Measurements from ENCODE around the gene RNF181. TPM values are rescaled to one million over a fixed set of nuclear protein-coding genes. Genes with fewer than 3 reads are reported as not detected.

Gene RNF181
- total RNA-seq, 6 experiments from 2014 or later: 54.5 to 123 (median 66.6) TPM

DNA sequence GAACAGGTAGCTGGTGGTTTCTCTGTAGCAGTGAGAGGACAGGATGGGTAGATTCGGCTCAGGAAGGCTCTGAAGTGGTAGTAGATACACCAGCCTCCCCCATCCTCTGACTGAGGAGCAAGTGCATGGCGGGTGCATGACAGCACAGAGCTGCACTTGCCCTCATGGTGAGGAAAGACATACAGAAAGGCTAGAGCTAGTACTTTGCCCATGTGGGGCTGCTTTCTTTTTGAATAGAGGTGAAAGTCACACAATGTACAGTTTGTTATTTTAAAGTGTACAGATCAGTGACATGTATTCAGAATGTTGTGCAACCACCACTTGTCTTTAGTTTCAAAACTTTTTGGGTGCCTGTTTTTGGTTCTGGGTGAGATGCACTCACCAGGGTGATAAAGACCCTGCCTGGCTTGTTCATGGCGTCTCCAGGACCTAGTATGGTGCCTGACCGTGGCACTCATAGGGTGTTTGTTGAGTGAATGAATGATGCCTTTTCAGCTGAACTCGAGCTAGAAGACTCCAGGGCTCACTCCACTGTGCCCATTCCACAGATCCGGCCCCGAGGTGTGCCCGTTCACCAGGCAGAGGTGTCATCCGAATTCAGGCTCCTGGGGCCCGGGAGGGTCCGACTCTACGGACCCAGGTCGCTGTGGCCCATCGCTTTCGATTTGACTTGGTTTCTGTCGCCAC lies 11.7 kb upstream of the RNF181 start:
- H3K27ac ChIP-seq: peak overlapping the region; percentile 87 to 93 (median 87)
- WGBS (ENCODE audit: insufficient coverage, low coverage, low lambda C conversion rate, missing lambda C conversion rate): 3% methylated on average over 10 of the region's 16 CpGs
- peak; percentile 1 to 17 (median 10) for ATAC-seq
- H3K4me1 ChIP-seq: peaks cover 2 to 34% (median 12%) of the 10 kb centered on the region in 4 donors
- no peaks in the 10 kb centered on the region for H3K27me3 ChIP-seq
- H3K9me3 ChIP-seq: no peaks in the 10 kb centered on the region
- no peaks in the 10 kb centered on the region for H3K36me3 ChIP-seq
- no peak for DNase-seq
- intact Hi-C loops (cut with DNase I): no loop called here
- TF ChIP-seq, protein P1, sequence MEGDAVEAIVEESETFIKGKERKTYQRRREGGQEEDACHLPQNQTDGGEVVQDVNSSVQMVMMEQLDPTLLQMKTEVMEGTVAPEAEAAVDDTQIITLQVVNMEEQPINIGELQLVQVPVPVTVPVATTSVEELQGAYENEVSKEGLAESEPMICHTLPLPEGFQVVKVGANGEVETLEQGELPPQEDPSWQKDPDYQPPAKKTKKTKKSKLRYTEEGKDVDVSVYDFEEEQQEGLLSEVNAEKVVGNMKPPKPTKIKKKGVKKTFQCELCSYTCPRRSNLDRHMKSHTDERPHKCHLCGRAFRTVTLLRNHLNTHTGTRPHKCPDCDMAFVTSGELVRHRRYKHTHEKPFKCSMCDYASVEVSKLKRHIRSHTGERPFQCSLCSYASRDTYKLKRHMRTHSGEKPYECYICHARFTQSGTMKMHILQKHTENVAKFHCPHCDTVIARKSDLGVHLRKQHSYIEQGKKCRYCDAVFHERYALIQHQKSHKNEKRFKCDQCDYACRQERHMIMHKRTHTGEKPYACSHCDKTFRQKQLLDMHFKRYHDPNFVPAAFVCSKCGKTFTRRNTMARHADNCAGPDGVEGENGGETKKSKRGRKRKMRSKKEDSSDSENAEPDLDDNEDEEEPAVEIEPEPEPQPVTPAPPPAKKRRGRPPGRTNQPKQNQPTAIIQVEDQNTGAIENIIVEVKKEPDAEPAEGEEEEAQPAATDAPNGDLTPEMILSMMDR (IDR thresholded peaks at IDR 0.05): no peak
- no peak for TF ChIP-seq POLR2A (IDR thresholded peaks at IDR 0.05)
- peak overlapping the region; percentile 62 to 70 (median 64) for H3K4me3 ChIP-seq

DNA sequence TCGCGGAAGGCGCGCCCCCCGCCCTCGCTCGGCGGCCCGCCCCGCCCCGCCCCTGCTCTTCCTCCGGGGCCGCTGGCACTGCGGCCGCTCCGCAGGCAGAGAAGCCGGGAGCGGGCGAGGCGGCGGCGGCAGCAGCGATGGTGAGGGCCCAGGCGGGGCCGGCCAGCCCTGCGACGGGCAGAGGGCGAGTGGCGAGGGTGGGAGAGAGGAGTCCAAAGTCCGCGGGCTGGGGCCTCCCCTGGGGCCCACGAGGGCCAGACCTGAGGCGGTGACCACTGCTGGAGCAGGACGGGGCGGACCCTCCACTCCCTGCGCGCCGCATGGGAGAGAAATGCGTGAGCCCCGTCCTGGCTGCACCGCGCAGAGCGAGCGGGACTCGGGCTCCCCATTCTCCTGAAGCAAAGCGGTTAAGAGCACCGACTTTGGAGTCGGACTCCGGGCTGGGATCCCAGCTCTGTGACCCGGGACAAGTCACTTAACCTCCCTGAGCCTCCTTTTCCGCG lies 11.1 kb upstream of the RNF181 start, which contains the start of gene VAMP5:
TSS of gene VAMP5 (plus strand) at position 78 of the 503 bp plus-strand sequence. CDS start at position 138, 60 bp downstream.
- H3K27me3 ChIP-seq: no peaks in the 10 kb centered on the region
- intact Hi-C loops (cut with DNase I): no loop called here
- no peaks in the 10 kb centered on the region for H3K9me3 ChIP-seq
- peak; percentile 49 to 78 (median 68) for ATAC-seq
- TF ChIP-seq POLR2A (IDR thresholded peaks at IDR 0.05): peak; percentile 39
- TF ChIP-seq, protein P1 (IDR thresholded peaks at IDR 0.05): no peak
- DNase-seq: peak; percentile 67 to 74 (median 68)
- peaks cover 2 to 40% (median 16%) of the 10 kb centered on the region in 4 donors for H3K4me1 ChIP-seq
- H3K27ac ChIP-seq: peak within 1 kb of the TSS; percentile 87 to 93 (median 87)
- H3K4me3 ChIP-seq: peak within 1 kb of the TSS; percentile 62 to 70 (median 64)
- no peaks in the 10 kb centered on the region for H3K36me3 ChIP-seq
- 5% methylated on average over 8 of the region's 52 CpGs for WGBS (ENCODE audit: insufficient coverage, low coverage, low lambda C conversion rate, missing lambda C conversion rate)

DNA sequence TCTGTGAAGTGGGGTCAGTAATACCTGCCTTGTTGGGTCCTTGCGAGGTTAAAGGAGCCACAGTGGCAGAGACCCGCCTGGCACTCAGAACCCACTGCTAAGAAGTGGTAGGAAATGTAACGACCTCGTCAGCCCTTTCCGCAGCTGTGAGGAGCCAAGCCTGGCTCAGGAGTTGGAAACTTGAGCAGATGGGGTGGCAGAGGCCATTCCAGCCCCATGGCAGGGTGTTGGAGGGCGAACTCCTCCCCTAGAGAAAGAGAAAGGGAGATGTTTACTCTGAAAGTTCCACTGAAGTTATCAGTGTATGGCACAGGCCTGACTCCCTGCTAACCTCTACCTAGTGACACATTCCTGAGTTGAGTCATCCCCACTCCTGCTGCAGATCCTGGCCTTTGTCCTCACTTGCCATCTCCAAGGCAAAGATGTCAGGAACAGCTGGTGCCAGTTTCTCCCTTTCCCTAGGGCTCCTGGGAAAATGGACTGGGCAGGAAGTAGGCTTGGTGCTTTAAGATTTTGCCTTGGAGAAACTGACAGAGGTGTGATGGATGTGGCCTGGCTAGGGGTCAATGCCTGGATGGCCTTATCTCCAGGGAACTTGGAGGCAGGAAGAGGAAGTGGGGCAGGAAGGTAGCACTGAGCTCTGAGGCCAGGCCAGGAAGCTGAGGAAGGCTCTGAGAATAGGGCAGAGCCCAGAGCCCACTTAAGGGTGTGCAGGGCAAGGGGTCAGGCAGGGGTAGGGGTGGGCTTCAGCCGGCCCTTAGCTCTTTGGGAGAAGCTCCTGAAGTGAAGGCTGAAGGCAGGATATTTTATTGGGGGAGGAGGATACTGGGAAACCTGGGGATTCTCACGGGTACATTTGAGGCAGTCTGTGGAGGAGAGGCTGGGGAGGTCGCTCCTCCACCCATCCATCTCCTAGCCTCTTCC lies 10.4 kb upstream of the RNF181 start:
- DNase-seq (peak in 2 of 3 donors; percentile 53 to 73), ATAC-seq (peak; percentile 78 to 85 (median 81))
- TF ChIP-seq, protein P1 (IDR thresholded peaks at IDR 0.05): no peak
- TF ChIP-seq POLR2A (IDR thresholded peaks at IDR 0.05): peak; percentile 15
- intact Hi-C loops (cut with DNase I): no loop called here
- H3K9me3 ChIP-seq: no peaks in the 10 kb centered on the region
- H3K4me1 ChIP-seq: peaks cover 2 to 41% (median 19%) of the 10 kb centered on the region in 4 donors
- no peaks in the 10 kb centered on the region for H3K27me3 ChIP-seq
- peak overlapping the region; percentile 62 to 70 (median 64) for H3K4me3 ChIP-seq
- H3K36me3 ChIP-seq: no peaks in the 10 kb centered on the region
- 15% methylated on average over 8 of the region's 9 CpGs for WGBS (ENCODE audit: insufficient coverage, low coverage, low lambda C conversion rate, missing lambda C conversion rate)
- H3K27ac ChIP-seq: peak overlapping the region; percentile 87 to 93 (median 87)

DNA sequence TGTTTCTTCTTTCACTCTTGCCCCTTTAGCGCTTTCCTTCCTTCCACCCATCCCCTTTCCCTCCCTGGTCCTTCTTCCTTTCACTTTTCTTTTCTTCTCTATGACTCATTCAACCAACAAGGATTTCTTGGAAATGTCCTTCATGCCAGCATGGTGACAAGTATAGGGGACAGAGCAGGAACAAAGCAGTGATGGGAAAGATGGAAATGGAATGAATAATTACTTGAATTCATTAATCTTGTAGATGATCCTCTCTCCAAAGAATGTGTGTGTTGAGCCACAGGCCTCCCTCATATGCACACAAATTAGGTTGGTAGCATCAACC lies 9.8 kb upstream of the RNF181 start:
- H3K9me3 ChIP-seq: no peaks in the 10 kb centered on the region
- H3K27me3 ChIP-seq: no peaks in the 10 kb centered on the region
- H3K27ac ChIP-seq: peak overlapping the region; percentile 87 to 93 (median 87)
- 33% methylated on average over 1 of the region's 1 CpG for WGBS (ENCODE audit: insufficient coverage, low coverage, low lambda C conversion rate, missing lambda C conversion rate)
- DNase-seq (no peak), ATAC-seq (peak in 1 of 4 donors; percentile 10)
- intact Hi-C loops (cut with DNase I): no loop called here
- H3K4me1 ChIP-seq: peaks cover 2 to 48% (median 20%) of the 10 kb centered on the region in 4 donors
- H3K4me3 ChIP-seq: peak overlapping the region in 1 of 3 donors; percentile 70
- no peaks in the 10 kb centered on the region for H3K36me3 ChIP-seq
- TF ChIP-seq POLR2A (IDR thresholded peaks at IDR 0.05): no peak
- TF ChIP-seq, protein P1 (IDR thresholded peaks at IDR 0.05): no peak

Data from right lobe of liver (tissue), 6 donors.